SK-N-SH treated with all-trans-retinoic acid at 6 μM for 48 hours (cell line): ENCODE measurements around the gene PLPP7.

Experiments
- ARNTL ChIP-seq: fragments of 450-650 bp; formaldehyde crosslinking; IDR thresholded peaks from 2 replicates; pipeline ENCODE4 v1.5.0; 2020; ENCODE audit warnings: low read depth, mild to moderate bottlenecking, moderate library complexity, borderline replicate concordance
- BACH2 ChIP-seq: fragments of 250-450 bp; sonication (Bioruptor Pico); IDR thresholded peaks from 2 replicates; pipeline ENCODE4 v1.9.0; 2021; ENCODE audit warnings: mild to moderate bottlenecking, borderline replicate concordance
- CSDC2 ChIP-seq: fragments of 250-450 bp; sonication (Bioruptor Pico); IDR thresholded peaks from 2 replicates; pipeline ENCODE4 v1.5.0; 2020; ENCODE audit warnings: mild to moderate bottlenecking, moderate library complexity
- CSRNP3 ChIP-seq: fragments of 250-450 bp; sonication (Bioruptor Pico); IDR thresholded peaks from 2 replicates; pipeline ENCODE4 v1.5.1; 2021; ENCODE audit warnings: mild to moderate bottlenecking, moderate library complexity
- ESRRG ChIP-seq: fragments of 250-450 bp; sonication (Bioruptor Pico); IDR thresholded peaks from 2 replicates; pipeline ENCODE4 v1.6.1; 2021; ENCODE audit warnings: mild to moderate bottlenecking
- OSR1 ChIP-seq: fragments of 250-450 bp; sonication (Bioruptor Pico); IDR thresholded peaks from 2 replicates; pipeline ENCODE4 v1.8.0; 2022; ENCODE audit warnings: moderate library complexity, mild to moderate bottlenecking, inconsistent platforms
- POU6F1 ChIP-seq: fragments of 250-450 bp; sonication (Bioruptor Pico); IDR thresholded peaks from 2 replicates; pipeline ENCODE4 v1.8.0; 2021; ENCODE audit warnings: low read depth, mild to moderate bottlenecking, moderate library complexity, borderline replicate concordance
- SNAI2 ChIP-seq: fragments of 250-450 bp; sonication (Bioruptor Pico); IDR thresholded peaks from 2 replicates; pipeline ENCODE4 v1.5.0; 2020; ENCODE audit warnings: mild to moderate bottlenecking, moderate library complexity
- ZFP3 ChIP-seq: fragments of 250-450 bp; sonication (Bioruptor Pico); IDR thresholded peaks from 2 replicates; pipeline ENCODE4 v1.5.0; 2020; ENCODE audit warnings: mild to moderate bottlenecking, moderate library complexity
- ZNF565 ChIP-seq: fragments of 450-650 bp; formaldehyde crosslinking; conservative IDR thresholded peaks from 2 replicates; pipeline ENCODE4 v1.5.0; 2020; ENCODE audit warnings: low read depth, mild to moderate bottlenecking, moderate library complexity
- ZNF8 ChIP-seq: fragments of 450-650 bp; formaldehyde crosslinking; IDR thresholded peaks from 2 replicates; pipeline ENCODE4 v1.5.0; 2020; ENCODE audit warnings: mild to moderate bottlenecking, moderate library complexity

- no peak for TF ChIP-seq CSRNP3 (CRISPR knock-in tag)
- TF ChIP-seq ZFP3 (CRISPR knock-in tag), result no peak
- TF ChIP-seq ZNF8 (CRISPR knock-in tag), result no peak
- no peak for TF ChIP-seq ARNTL (CRISPR knock-in tag)
- no peak for TF ChIP-seq ESRRG
- no peak for TF ChIP-seq SNAI2 (CRISPR knock-in tag)
- TF ChIP-seq ZNF565 (CRISPR knock-in tag), result no peak
- TF ChIP-seq OSR1 (CRISPR knock-in tag), result no peak
- TF ChIP-seq POU6F1, result no peak
- TF ChIP-seq CSDC2 (CRISPR knock-in tag), result no peak
- no peak for TF ChIP-seq BACH2 (CRISPR knock-in tag)
Measured at GRCh38 chr9:131288217-131288616, 1.3 kb upstream of the PLPP7 start.
